Measurements from ENCODE around the gene MZF1. TPM values are rescaled to one million over a fixed set of nuclear protein-coding genes. Genes with fewer than 3 reads are reported as not detected.

The MZF1 gene
- total and polyA plus RNA-seq, 10 of the 15 experiments (the other 5 are each of a cell fraction or from before 2014, with no cell fraction given), result 0.38 to 14.7 (median 7.2) TPM

DNA sequence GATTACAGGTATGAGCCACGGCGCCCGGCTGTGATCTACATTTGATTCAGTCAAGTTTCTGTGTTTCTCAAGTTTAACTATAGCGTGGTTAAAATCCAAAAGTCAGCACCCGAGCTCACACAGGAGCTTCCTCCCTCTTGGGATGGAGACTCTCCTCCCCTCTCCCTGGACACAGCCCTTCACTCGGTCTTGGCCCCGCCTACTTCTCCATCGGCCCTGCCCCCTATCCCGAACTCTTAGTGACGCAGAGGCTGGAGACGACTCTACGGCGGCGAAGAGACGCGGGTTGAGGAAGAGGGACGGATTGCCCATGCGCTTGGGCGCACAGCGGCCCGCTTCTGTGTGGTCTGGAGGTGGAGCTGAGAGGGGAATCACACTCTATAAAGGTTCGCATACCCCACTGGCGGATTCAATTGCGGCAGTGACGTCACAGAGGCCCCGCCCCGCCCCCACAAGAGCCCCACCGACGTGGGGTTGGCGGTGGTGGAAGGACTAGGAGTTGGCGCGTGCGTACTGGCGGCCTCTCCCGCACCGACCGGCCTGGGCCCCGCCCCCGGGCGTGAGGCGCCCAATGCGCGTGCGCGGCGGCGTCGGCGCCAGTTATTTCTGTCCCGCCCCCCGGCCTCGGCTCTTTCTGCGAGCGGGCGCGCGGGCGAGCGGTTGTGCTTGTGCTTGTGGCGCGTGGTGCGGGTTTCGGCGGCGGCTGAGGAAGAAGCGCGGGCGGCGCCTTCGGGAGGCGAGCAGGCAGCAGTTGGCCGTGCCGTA lies 29.1 kb downstream of the MZF1 start, which contains the start of gene TRIM28 (continued):
- TF ChIP-seq, protein P1, sequence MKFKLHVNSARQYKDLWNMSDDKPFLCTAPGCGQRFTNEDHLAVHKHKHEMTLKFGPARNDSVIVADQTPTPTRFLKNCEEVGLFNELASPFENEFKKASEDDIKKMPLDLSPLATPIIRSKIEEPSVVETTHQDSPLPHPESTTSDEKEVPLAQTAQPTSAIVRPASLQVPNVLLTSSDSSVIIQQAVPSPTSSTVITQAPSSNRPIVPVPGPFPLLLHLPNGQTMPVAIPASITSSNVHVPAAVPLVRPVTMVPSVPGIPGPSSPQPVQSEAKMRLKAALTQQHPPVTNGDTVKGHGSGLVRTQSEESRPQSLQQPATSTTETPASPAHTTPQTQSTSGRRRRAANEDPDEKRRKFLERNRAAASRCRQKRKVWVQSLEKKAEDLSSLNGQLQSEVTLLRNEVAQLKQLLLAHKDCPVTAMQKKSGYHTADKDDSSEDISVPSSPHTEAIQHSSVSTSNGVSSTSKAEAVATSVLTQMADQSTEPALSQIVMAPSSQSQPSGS (IDR thresholded peaks at IDR 0.05; ENCODE audit: low read length), result no peak
- peak; percentile 83 for TF ChIP-seq RELB (IDR thresholded peaks at IDR 0.05; ENCODE audit: low read depth)
- TF ChIP-seq CEBPB (IDR thresholded peaks at IDR 0.05; ENCODE audit: borderline replicate concordance in 1 of 2, low read depth in 2 of 2, low read length in 2 of 2), result no peak
- no peak for TF ChIP-seq ZNF384 (IDR thresholded peaks at IDR 0.05; ENCODE audit: borderline replicate concordance, low read depth, low read length)
- peak; percentile 82 to 86 for TF ChIP-seq IKZF2 (IDR thresholded peaks at IDR 0.05)
- no peak for TF ChIP-seq ZNF622 (IDR thresholded peaks at IDR 0.05)
- no peak for TF ChIP-seq SKIL (IDR thresholded peaks at IDR 0.05; ENCODE audit: low read depth, poor library complexity, severe bottlenecking)
- TF ChIP-seq CREM (IDR thresholded peaks at IDR 0.05; ENCODE audit: low read depth), result peak; percentile 85
- TF ChIP-seq BMI1 (IDR thresholded peaks at IDR 0.05; ENCODE audit: borderline replicate concordance), result no peak
- no peak for TF ChIP-seq RCOR1 (conservative IDR thresholded peaks at IDR 0.05; ENCODE audit: low read depth, low read length)
- TF ChIP-seq ZNF24 (IDR thresholded peaks at IDR 0.05), result no peak
- TF ChIP-seq NR2F1 (conservative IDR thresholded peaks at IDR 0.05), result no peak; the same call in 1 of the 2 replicates
- no peak for TF ChIP-seq USF2 (IDR thresholded peaks at IDR 0.05; ENCODE audit: borderline replicate concordance, low read depth, low read length)
- TF ChIP-seq YY1 (IDR thresholded peaks at IDR 0.05; ENCODE audit: low read depth, low read length), result no peak
- TF ChIP-seq ESRRA (IDR thresholded peaks at IDR 0.05; ENCODE audit: low read length), result no peak
- TF ChIP-seq MXI1 (IDR thresholded peaks at IDR 0.05; ENCODE audit: low read depth, low read length), result peak; percentile 20; the same call in 1 of the 2 replicates
- TF ChIP-seq CHD1 (IDR thresholded peaks at IDR 0.05; ENCODE audit: low read depth, low read length), result 0 out of 2 replicates have a peak, but pooled peaks have one; percentile 43
- TF ChIP-seq ATF3 (IDR thresholded peaks at IDR 0.05; ENCODE audit: borderline replicate concordance, extremely low read depth, low read depth, low read length), result no peak
- no peak for TF ChIP-seq FOXK2 (IDR thresholded peaks at IDR 0.05)
- no peak for TF ChIP-seq ZZZ3 (IDR thresholded peaks at IDR 0.05; ENCODE audit: control insufficient read depth, insufficient read length, low read depth)
- no peak for TF ChIP-seq RBBP5 (conservative IDR thresholded peaks at IDR 0.05)
- peak; percentile 58; the same call in 1 of the 2 replicates for TF ChIP-seq EED (IDR thresholded peaks at IDR 0.05; ENCODE audit: low read depth)
- TF ChIP-seq RFX5 (IDR thresholded peaks at IDR 0.05; ENCODE audit: low read depth, low read length), result no peak
- TF ChIP-seq ZNF274 (IDR thresholded peaks at IDR 0.05; ENCODE audit: insufficient read depth, insufficient read length), result no peak
- no peak for TF ChIP-seq STAT3 (IDR thresholded peaks at IDR 0.05; ENCODE audit: low read depth, low read length)
- no peak for TF ChIP-seq RELA (IDR thresholded peaks at IDR 0.05; ENCODE audit: borderline replicate concordance, partially characterized antibody)
